B cell (primary cell): ENCODE measurements around the gene SASH1. TPM values are rescaled to one million over a fixed set of nuclear protein-coding genes. Genes with fewer than 3 reads are reported as not detected.

Experiments used
- ATAC-seq: fragments of 200-7000 bp; cut with Tn5 transposase; one replicate; pipeline ENCODE4 v1.10.0; 2021; ENCODE audit warnings: low read depth, mild to moderate bottlenecking, moderate number of reproducible peaks, moderate library complexity
- CTCF ChIA-PET: fragments of 350-600 bp; sonication (Branson Sonifier 250); formaldehyde crosslinking; loops from one replicate; lab custom pipeline; 2021; ENCODE audit warnings: antibody characterized with exemption, inconsistent platforms; lab: Charles Lee
- POLR2A ChIA-PET: fragments of 350-600 bp; sonication (Branson Sonifier 250); formaldehyde crosslinking; loops from one replicate; lab custom pipeline; 2021; ENCODE audit warnings: antibody characterized with exemption; lab: Charles Lee
- DNase-seq: peaks from one replicate; pipeline ENCODE4 v3.0.0; 2013
- H2AFZ ChIP-seq: 2 replicates; pipeline ENCODE4 v1.6.1; 2012; ENCODE audit warnings: mild to moderate bottlenecking, low read depth, low read length; ENCODE audit not compliant: insufficient read depth, poor library complexity, severe bottlenecking
- H3K27ac ChIP-seq, 2 donors: 1 replicate in 1 of 2; 2 replicates in 1 of 2; pipeline ENCODE4 v1.5.1; 2012 to 2013; ENCODE audit warnings: low read length in 2 of 2, mild to moderate bottlenecking in 2 of 2, moderate library complexity in 1 of 2
- H3K27me3 ChIP-seq, 4 experiments: fragments of 200-600 bp in 1 of 4; sonication (generic) in 1 of 4; replicated peaks in 1 of 4; 1 replicate in 2 of 4; 2 replicates in 2 of 4; pipeline versions ENCODE4 v1.6.1 to v1.7.0; 2013 to 2016; ENCODE audit warnings: low read length in 3 of 4, mild to moderate bottlenecking in 2 of 4, mixed read lengths in 1 of 4, moderate library complexity in 1 of 4; ENCODE audit not compliant: insufficient read depth in 4 of 4, control insufficient read depth in 3 of 4; ENCODE audit errors: control extremely low read depth in 1 of 4
- H3K36me3 ChIP-seq, 2 experiments: replicated peaks in 1 of 2; 1 replicate in 1 of 2; 2 replicates in 1 of 2; pipeline versions ENCODE4 v1.6.1 to v1.7.1; 2013; ENCODE audit warnings: low read length in 1 of 2; ENCODE audit not compliant: insufficient read depth in 2 of 2, control insufficient read depth in 1 of 2; ENCODE audit errors: control extremely low read depth in 1 of 2, extremely low read depth in 1 of 2
- H3K4me1 ChIP-seq, 2 donors: fragments of 200-600 bp in 1 of 2; sonication (generic) in 1 of 2; 1 replicate in 1 of 2; 2 replicates in 1 of 2; pipeline versions ENCODE4 v1.5.1 to v1.6.1; 2013 to 2017; ENCODE audit warnings: low read length in 2 of 2; ENCODE audit not compliant: control insufficient read depth in 2 of 2, insufficient read depth in 2 of 2
- H3K4me2 ChIP-seq: replicated peaks from 2 replicates; pipeline ENCODE3; 2012; ENCODE audit warnings: mild to moderate bottlenecking, low read depth, low read length; ENCODE audit not compliant: poor library complexity, severe bottlenecking
- H3K4me3 ChIP-seq, 5 experiments: fragments of 200-600 bp in 1 of 5; sonication (generic) in 1 of 5; 1 replicate in 3 of 5; 2 replicates in 2 of 5; pipeline versions ENCODE4 v1.5.1 to v1.7.0; 2011 to 2016; ENCODE audit warnings: low read length in 4 of 5, mild to moderate bottlenecking in 4 of 5, low read depth in 2 of 5, control low read depth in 1 of 5, moderate library complexity in 1 of 5; ENCODE audit not compliant: insufficient read depth in 1 of 5; ENCODE audit errors: control extremely low read depth in 1 of 5, extremely low read depth in 1 of 5
- H3K79me2 ChIP-seq: fragments of 200-600 bp; sonication (generic); one replicate; pipeline ENCODE4 v1.6.0; 2016; ENCODE audit warnings: low read length; ENCODE audit not compliant: control insufficient read depth, insufficient read depth
- H3K9ac ChIP-seq: fragments of 200-600 bp; sonication (generic); 2 replicates; pipeline ENCODE4 v1.6.1; 2017; ENCODE audit warnings: mild to moderate bottlenecking, low read length, moderate library complexity
- H3K9me3 ChIP-seq, 3 donors: one replicate each; pipeline versions ENCODE4 v1.6.1 to v1.7.1; 2013; ENCODE audit warnings: low read length in 2 of 3; ENCODE audit not compliant: control insufficient read depth in 2 of 3, insufficient read depth in 1 of 3; ENCODE audit errors: control extremely low read depth in 1 of 3
- H4K20me1 ChIP-seq: 2 replicates; pipeline ENCODE4 v1.6.0; 2012; ENCODE audit warnings: mild to moderate bottlenecking, low read length; ENCODE audit not compliant: insufficient read depth, control insufficient read depth, poor library complexity, severe bottlenecking
- H3K27ac Mint-ChIP-seq: one replicate; pipeline ENCODE4 v1.8.0; 2021; ENCODE audit warnings: mixed read lengths
- H3K27me3 Mint-ChIP-seq: one replicate; pipeline ENCODE4 v1.8.0; 2021; ENCODE audit warnings: mixed read lengths
- H3K4me1 Mint-ChIP-seq: one replicate; pipeline ENCODE4 v1.8.0; 2021; ENCODE audit warnings: mixed read lengths
- H3K4me3 Mint-ChIP-seq: one replicate; pipeline ENCODE4 v1.8.0; 2021; ENCODE audit warnings: mixed read lengths
- H3K9me3 Mint-ChIP-seq: one replicate; pipeline ENCODE4 v1.8.0; 2022; ENCODE audit warnings: mixed read lengths; ENCODE audit not compliant: insufficient read depth
- EZH2 ChIP-seq: IDR thresholded peaks from 2 replicates; pipeline ENCODE4 v1.6.1; 2012; ENCODE audit warnings: borderline replicate concordance, low read depth, mild to moderate bottlenecking, moderate library complexity, low read length; ENCODE audit not compliant: insufficient read depth, poor library complexity, severe bottlenecking
- WGBS: methylation state at CpG from one replicate; pipeline ENCODE4 v1.1.5; 2013; ENCODE audit warnings: missing lambda C conversion rate; ENCODE audit not compliant: insufficient coverage; 5-methylcytosine and 5-hydroxymethylcytosine counted together
- intact Hi-C: fragments of 100-400 bp; cut with micrococcal nuclease; formaldehyde crosslinking; loops from one replicate; pipeline ENCODE4 v1.10.0; 2022
- polyA plus RNA-seq: library from polyadenylated mRNA; depleted of rRNA; stranded (reverse); fragments of >200 nt; gene quantifications from 2 replicates; pipeline ENCODE4 v1.2.3, GENCODE V29; 2012
- total RNA-seq, 2 donors: library from RNA; stranded (reverse); fragments of 120-200 nt in 1 of 2; gene quantifications; 1 replicate in 1 of 2; 2 replicates in 1 of 2; pipeline versions ENCODE4 v1.2.3 to v1.2.4, GENCODE V29; 2013 to 2022
- TF ChIP-seq, protein P1 (sequence below): fragments of 200-600 bp; IDR thresholded peaks from one replicate; pipeline ENCODE4 v1.8.0; 2022; ENCODE audit warnings: antibody characterized with exemption, mild to moderate bottlenecking

SASH1 gene
- total and polyA plus RNA-seq, 2 donors (not counting 1 experiment from before 2014, with no cell fraction given): 0.01 to 0.07 TPM

GRCh38 chr6:148429423-148429822, 86.8 kb downstream of the SASH1 start:
- Histone ChIP-seq H3K9me3 (no peaks in the 10 kb centered on the region), H3K4me3 (no peak overlapping the region), H3K27ac (no peak overlapping the region), H3K4me2 (no peak overlapping the region), H3K79me2 (no peaks in the 10 kb centered on the region), H2AFZ (no peak overlapping the region), H3K27me3 (no peaks in the 10 kb centered on the region), H3K9ac (no peak overlapping the region), H4K20me1 (no peaks in the 10 kb centered on the region), H3K4me1 (no peaks in the 10 kb centered on the region), H3K36me3 (no peaks in the 10 kb centered on the region)
- Mint-ChIP-seq H3K9me3 (no peaks in the 10 kb centered on the region), H3K4me1 (no peaks in the 10 kb centered on the region), H3K27ac (no peak overlapping the region), H3K27me3 (peaks cover 15% of the 10 kb centered on the region), H3K4me3 (no peak overlapping the region)
- POLR2A ChIA-PET: no interaction called here
- TF ChIP-seq, protein P1, sequence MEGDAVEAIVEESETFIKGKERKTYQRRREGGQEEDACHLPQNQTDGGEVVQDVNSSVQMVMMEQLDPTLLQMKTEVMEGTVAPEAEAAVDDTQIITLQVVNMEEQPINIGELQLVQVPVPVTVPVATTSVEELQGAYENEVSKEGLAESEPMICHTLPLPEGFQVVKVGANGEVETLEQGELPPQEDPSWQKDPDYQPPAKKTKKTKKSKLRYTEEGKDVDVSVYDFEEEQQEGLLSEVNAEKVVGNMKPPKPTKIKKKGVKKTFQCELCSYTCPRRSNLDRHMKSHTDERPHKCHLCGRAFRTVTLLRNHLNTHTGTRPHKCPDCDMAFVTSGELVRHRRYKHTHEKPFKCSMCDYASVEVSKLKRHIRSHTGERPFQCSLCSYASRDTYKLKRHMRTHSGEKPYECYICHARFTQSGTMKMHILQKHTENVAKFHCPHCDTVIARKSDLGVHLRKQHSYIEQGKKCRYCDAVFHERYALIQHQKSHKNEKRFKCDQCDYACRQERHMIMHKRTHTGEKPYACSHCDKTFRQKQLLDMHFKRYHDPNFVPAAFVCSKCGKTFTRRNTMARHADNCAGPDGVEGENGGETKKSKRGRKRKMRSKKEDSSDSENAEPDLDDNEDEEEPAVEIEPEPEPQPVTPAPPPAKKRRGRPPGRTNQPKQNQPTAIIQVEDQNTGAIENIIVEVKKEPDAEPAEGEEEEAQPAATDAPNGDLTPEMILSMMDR: no peak
- CTCF ChIA-PET: no interaction called here
- 93% methylated on average over 3 of the region's 4 CpGs for WGBS
- intact Hi-C loops: no loop called here
- ATAC-seq (no peak), DNase-seq (no peak)

GRCh38 chr6:148430897-148431296, 88.3 kb downstream of the SASH1 start:
- ATAC-seq (no peak), DNase-seq (no peak)
- peaks cover 0 to under 1% (median 0%) of the 10 kb centered on the region in 3 donors for H3K9me3 ChIP-seq
- no peak overlapping the region for H3K9ac ChIP-seq
- no peak overlapping the region for H3K4me3 ChIP-seq
- 92% methylated on average over 8 of the region's 8 CpGs for WGBS
- ChIA-PET CTCF (no interaction called here), POLR2A (no interaction called here)
- Mint-ChIP-seq H3K9me3 (no peaks in the 10 kb centered on the region), H3K4me3 (no peak overlapping the region), H3K27ac (no peak overlapping the region), H3K27me3 (peaks cover 18% of the 10 kb centered on the region), H3K4me1 (no peaks in the 10 kb centered on the region)
- H3K27me3 ChIP-seq: no peaks in the 10 kb centered on the region
- H3K27ac ChIP-seq: no peak overlapping the region
- no peaks in the 10 kb centered on the region for H3K79me2 ChIP-seq
- H3K4me2 ChIP-seq: no peak overlapping the region
- no peaks in the 10 kb centered on the region for H4K20me1 ChIP-seq
- H2AFZ ChIP-seq: no peak overlapping the region
- no peaks in the 10 kb centered on the region for H3K4me1 ChIP-seq
- no peaks in the 10 kb centered on the region for H3K36me3 ChIP-seq
- intact Hi-C loops: no loop called here
- TF ChIP-seq, protein P1: no peak
- TF ChIP-seq EZH2: no peak
